ENCODE data around the gene TMEM200C. TPM values are rescaled to one million over a fixed set of nuclear protein-coding genes. Genes with fewer than 3 reads are reported as not detected.

Gene TMEM200C
- total RNA-seq, 1 donor: under 0.01 TPM

- Histone ChIP-seq H3K27ac (ENCODE audit: low read depth, low read length) (no peak overlapping the region), H3K79me2 (ENCODE audit: insufficient read depth, low read length) (no peaks in the 10 kb centered on the region), H3K27me3 (ENCODE audit: insufficient read depth, low read length) (peaks cover 35% of the 10 kb centered on the region), H3K9me3 (ENCODE audit: low read depth, low read length) (no peaks in the 10 kb centered on the region), H3K4me3 (ENCODE audit: insufficient read depth, low read length) (no peak overlapping the region), H3K4me1 (ENCODE audit: insufficient read depth, low read length) (no peaks in the 10 kb centered on the region), H3K4me2 (ENCODE audit: insufficient read depth, low read length) (no peak overlapping the region), H3K36me3 (ENCODE audit: insufficient read depth, low read length) (no peaks in the 10 kb centered on the region), H2AFZ (ENCODE audit: low read length) (no peak overlapping the region), H4K20me1 (ENCODE audit: insufficient read depth, low read length) (no peaks in the 10 kb centered on the region)
- DNase-seq (ENCODE audit: insufficient read length, low spot score, missing footprints): peak; percentile 85
- TF ChIP-seq CTCF (IDR thresholded peaks at IDR 0.05; ENCODE audit: extremely low read depth, low read depth, low read length): no peak
These were observed 4.8 kb downstream of the TMEM200C start for GRCh38 chr18:5890331-5891183.

- H3K27me3 ChIP-seq (ENCODE audit: insufficient read depth, low read length): peaks cover 4% of the 10 kb centered on the region
- no peaks in the 10 kb centered on the region for H3K9me3 ChIP-seq (ENCODE audit: low read depth, low read length)
- no peak for TF ChIP-seq CTCF (IDR thresholded peaks at IDR 0.05; ENCODE audit: extremely low read depth, low read depth, low read length)
- no peak overlapping the region for H2AFZ ChIP-seq (ENCODE audit: low read length)
- no peak overlapping the region for H3K4me2 ChIP-seq (ENCODE audit: insufficient read depth, low read length)
- no peaks in the 10 kb centered on the region for H3K79me2 ChIP-seq (ENCODE audit: insufficient read depth, low read length)
- H3K4me1 ChIP-seq (ENCODE audit: insufficient read depth, low read length): no peaks in the 10 kb centered on the region
- H3K27ac ChIP-seq (ENCODE audit: low read depth, low read length): no peak overlapping the region
- H4K20me1 ChIP-seq (ENCODE audit: insufficient read depth, low read length): no peaks in the 10 kb centered on the region
- no peak overlapping the region for H3K4me3 ChIP-seq (ENCODE audit: insufficient read depth, low read length)
- no peaks in the 10 kb centered on the region for H3K36me3 ChIP-seq (ENCODE audit: insufficient read depth, low read length)
- no peak for DNase-seq (ENCODE audit: insufficient read length, low spot score, missing footprints)
These were observed 10.0 kb downstream of the TMEM200C start for GRCh38 chr18:5885361-5885760.

GRCh38 chr18:5884375-5884774 lies 10.9 kb downstream of the TMEM200C start:
- Histone ChIP-seq H3K4me1 (ENCODE audit: insufficient read depth, low read length) (no peaks in the 10 kb centered on the region), H3K27ac (ENCODE audit: low read depth, low read length) (no peak overlapping the region), H4K20me1 (ENCODE audit: insufficient read depth, low read length) (no peaks in the 10 kb centered on the region), H2AFZ (ENCODE audit: low read length) (no peak overlapping the region), H3K36me3 (ENCODE audit: insufficient read depth, low read length) (no peaks in the 10 kb centered on the region), H3K4me3 (ENCODE audit: insufficient read depth, low read length) (no peak overlapping the region), H3K4me2 (ENCODE audit: insufficient read depth, low read length) (no peak overlapping the region), H3K9me3 (ENCODE audit: low read depth, low read length) (no peaks in the 10 kb centered on the region), H3K79me2 (ENCODE audit: insufficient read depth, low read length) (no peaks in the 10 kb centered on the region), H3K27me3 (ENCODE audit: insufficient read depth, low read length) (no peaks in the 10 kb centered on the region)
- no peak for DNase-seq (ENCODE audit: insufficient read length, low spot score, missing footprints)
- no peak for TF ChIP-seq CTCF (IDR thresholded peaks at IDR 0.05; ENCODE audit: extremely low read depth, low read depth, low read length)

GRCh38 chr18:5879479-5879882 lies 15.8 kb downstream of the TMEM200C start:
- no peaks in the 10 kb centered on the region for H3K79me2 ChIP-seq (ENCODE audit: insufficient read depth, low read length)
- H3K36me3 ChIP-seq (ENCODE audit: insufficient read depth, low read length): no peaks in the 10 kb centered on the region
- H4K20me1 ChIP-seq (ENCODE audit: insufficient read depth, low read length): no peaks in the 10 kb centered on the region
- H3K27me3 ChIP-seq (ENCODE audit: insufficient read depth, low read length): no peaks in the 10 kb centered on the region
- no peak overlapping the region for H3K4me3 ChIP-seq (ENCODE audit: insufficient read depth, low read length)
- H2AFZ ChIP-seq (ENCODE audit: low read length): no peak overlapping the region
- peak; percentile 79 for TF ChIP-seq CTCF (IDR thresholded peaks at IDR 0.05; ENCODE audit: extremely low read depth, low read depth, low read length)
- no peaks in the 10 kb centered on the region for H3K4me1 ChIP-seq (ENCODE audit: insufficient read depth, low read length)
- H3K27ac ChIP-seq (ENCODE audit: low read depth, low read length): no peak overlapping the region
- peak; percentile 62 for DNase-seq (ENCODE audit: insufficient read length, low spot score, missing footprints)
- no peaks in the 10 kb centered on the region for H3K9me3 ChIP-seq (ENCODE audit: low read depth, low read length)
- H3K4me2 ChIP-seq (ENCODE audit: insufficient read depth, low read length): no peak overlapping the region
